GM12892 (cell line): ENCODE data around the gene SH3RF2.

Source experiments
- POLR2A ChIP-seq: IDR thresholded peaks from 2 replicates; pipeline ENCODE4 v1.6.1; 2011; ENCODE audit warnings: low read depth, low read length, control low read depth
- POLR2AphosphoS5 ChIP-seq: IDR thresholded peaks from 2 replicates; pipeline ENCODE4 v1.6.1; 2011; ENCODE audit warnings: low read depth, low read length, control low read depth
- TAF1 ChIP-seq: IDR thresholded peaks from 2 replicates; pipeline ENCODE4 v1.6.1; 2011; ENCODE audit warnings: low read depth, mild to moderate bottlenecking, control low read depth, low read length, borderline replicate concordance

GRCh38 chr5:145887976-145888574, 48.3 kb upstream of the SH3RF2 start:
- TF ChIP-seq POLR2AphosphoS5: no peak
- TF ChIP-seq POLR2A: no peak
- no peak for TF ChIP-seq TAF1
